Measurements from ENCODE around the gene AS3MT. TPM values are rescaled to one million over a fixed set of nuclear protein-coding genes. Genes with fewer than 3 reads are reported as not detected.
"Not testable (repeated sequence)": the region's sequence is repeated elsewhere in the genome, so short reads cannot be mapped to it uniquely, and the experiment has no call there.

AS3MT gene, protein sequence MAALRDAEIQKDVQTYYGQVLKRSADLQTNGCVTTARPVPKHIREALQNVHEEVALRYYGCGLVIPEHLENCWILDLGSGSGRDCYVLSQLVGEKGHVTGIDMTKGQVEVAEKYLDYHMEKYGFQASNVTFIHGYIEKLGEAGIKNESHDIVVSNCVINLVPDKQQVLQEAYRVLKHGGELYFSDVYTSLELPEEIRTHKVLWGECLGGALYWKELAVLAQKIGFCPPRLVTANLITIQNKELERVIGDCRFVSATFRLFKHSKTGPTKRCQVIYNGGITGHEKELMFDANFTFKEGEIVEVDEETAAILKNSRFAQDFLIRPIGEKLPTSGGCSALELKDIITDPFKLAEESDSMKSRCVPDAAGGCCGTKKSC
- total RNA-seq (under 1 TPM; 0.67 to 0.77 TPM), total RNA-seq (0 to 0.96 (median 0.05) reads per million in 172 experiments)
- 0.15 TPM for polyA plus RNA-seq (2013, experiment 1 of 2)
- 0.87 TPM for polyA plus RNA-seq (2013, experiment 2 of 2)

DNA sequence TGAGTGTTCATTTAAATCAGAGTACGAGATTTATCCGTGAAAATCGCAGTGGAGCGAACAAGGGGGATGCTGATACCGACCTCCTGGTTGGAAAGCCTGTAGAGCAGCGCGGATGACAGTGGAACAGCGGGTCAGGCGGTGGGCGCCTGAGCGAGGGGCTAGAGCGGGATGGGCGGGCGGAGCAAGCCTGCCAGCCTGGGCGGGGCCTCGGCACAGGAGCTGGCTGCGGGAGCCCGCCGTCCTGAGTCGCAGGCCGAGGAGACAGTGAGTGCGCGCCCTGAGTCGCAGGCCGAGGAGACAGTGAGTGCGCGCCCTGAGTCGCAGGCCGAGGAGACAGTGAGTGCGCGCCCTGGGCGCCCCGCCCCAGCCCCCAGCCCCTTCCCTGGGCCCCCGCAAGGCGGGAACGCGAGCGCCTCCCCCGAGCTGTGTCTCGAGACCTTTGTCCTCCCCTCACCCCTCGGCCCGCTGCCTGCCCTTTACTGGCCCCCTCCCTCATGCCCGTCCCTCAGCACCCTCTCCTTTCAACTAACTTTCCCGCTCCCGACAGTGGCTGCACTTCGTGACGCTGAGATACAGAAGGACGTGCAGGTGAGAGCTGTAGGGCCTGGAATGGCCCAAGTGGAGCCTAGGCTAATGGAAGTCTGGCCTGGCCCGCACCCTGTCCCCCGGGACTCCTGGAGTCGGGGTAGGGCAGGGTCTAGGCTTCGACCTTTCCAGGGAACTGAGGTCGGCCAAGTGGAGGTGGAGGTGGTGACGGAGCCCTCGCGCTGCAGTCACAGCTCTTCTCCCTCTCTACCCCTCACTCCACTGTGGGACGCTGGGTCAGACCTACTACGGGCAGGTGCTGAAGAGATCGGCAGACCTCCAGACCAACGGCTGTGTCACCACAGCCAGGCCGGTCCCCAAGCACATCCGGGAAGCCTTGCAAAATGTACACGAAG is at the start of gene AS3MT:
Gene AS3MT, plus strand, starts transcription at position 213 of the 941 bp plus-strand sequence. Its CDS starts 123 bp downstream, at position 336.
- TF ChIP-seq, protein P1, sequence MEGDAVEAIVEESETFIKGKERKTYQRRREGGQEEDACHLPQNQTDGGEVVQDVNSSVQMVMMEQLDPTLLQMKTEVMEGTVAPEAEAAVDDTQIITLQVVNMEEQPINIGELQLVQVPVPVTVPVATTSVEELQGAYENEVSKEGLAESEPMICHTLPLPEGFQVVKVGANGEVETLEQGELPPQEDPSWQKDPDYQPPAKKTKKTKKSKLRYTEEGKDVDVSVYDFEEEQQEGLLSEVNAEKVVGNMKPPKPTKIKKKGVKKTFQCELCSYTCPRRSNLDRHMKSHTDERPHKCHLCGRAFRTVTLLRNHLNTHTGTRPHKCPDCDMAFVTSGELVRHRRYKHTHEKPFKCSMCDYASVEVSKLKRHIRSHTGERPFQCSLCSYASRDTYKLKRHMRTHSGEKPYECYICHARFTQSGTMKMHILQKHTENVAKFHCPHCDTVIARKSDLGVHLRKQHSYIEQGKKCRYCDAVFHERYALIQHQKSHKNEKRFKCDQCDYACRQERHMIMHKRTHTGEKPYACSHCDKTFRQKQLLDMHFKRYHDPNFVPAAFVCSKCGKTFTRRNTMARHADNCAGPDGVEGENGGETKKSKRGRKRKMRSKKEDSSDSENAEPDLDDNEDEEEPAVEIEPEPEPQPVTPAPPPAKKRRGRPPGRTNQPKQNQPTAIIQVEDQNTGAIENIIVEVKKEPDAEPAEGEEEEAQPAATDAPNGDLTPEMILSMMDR (IDR thresholded peaks at IDR 0.05), result no peak
- DNase-seq, result peak in 3 of 14 experiments; percentile 8 to 23 (median 19)
- peaks cover 18% of the 10 kb centered on the region for H3K27me3 Mint-ChIP-seq
- Histone ChIP-seq H3K4me1 (ENCODE audit: insufficient read depth, low read length) (peaks cover 9% of the 10 kb centered on the region), H3K27me3 (ENCODE audit: control insufficient read depth in 1 of 2, insufficient read depth in 2 of 2, low read length in 2 of 2) (peaks cover 14 to 17% of the 10 kb centered on the region in 2 experiments), H3K36me3 (ENCODE audit: insufficient read depth, low read length) (peaks cover 3% of the 10 kb centered on the region), H3K27ac (ENCODE audit: low read depth in 1 of 2, low read length in 2 of 2) (no peak within 1 kb of the TSS), H3K9me3 (ENCODE audit: control insufficient read depth in 1 of 2, insufficient read depth in 1 of 2, low read length in 2 of 2) (no peaks in the 10 kb centered on the region), H3K4me3 (ENCODE audit: low read length) (no peak within 1 kb of the TSS)
- peaks cover 4% of the 10 kb centered on the region for H3K36me3 Mint-ChIP-seq (ENCODE audit: low read depth)
- intact Hi-C loops (cut with DNase I, micrococcal nuclease), result no loop called here
- peak; percentile 55 for ATAC-seq (ENCODE audit: poor library complexity)
- H3K4me3 Mint-ChIP-seq, result peak within 1 kb of the TSS; percentile 51
- H3K9me3 Mint-ChIP-seq, result no peaks in the 10 kb centered on the region
- H3K27ac Mint-ChIP-seq, result no peak within 1 kb of the TSS
- ChIA-PET CTCF (interaction anchor here (0.6 kb wide), 1 partner anchor 786 kb away, joined by 5 read pairs; no protein-coding TSS in a partner anchor), POLR2A (interaction anchor here (0.7 kb wide), 1 partner anchor 490 kb away, joined by 3 read pairs; no protein-coding TSS in a partner anchor)
- H3K4me1 Mint-ChIP-seq (ENCODE audit: low read depth), result peaks cover 19% of the 10 kb centered on the region

DNA sequence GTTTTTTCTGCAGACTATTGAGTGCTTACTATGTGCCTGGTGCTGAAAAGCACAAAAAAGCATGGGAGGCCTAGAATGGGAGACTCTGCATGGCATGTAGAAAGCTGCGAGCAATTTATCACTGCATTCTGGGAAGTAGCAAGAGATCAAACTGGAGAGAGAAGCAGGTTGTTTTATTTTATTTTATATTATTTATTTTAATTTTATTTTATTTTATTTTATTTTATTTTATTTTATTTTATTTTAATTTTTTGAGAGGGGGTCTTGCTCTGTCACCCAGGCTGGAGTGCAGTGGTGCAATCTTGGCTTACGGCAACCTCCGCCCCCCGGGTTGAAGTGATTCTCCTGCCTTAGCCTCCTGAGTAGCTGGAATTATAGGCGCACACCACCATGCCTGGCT is 49.3 kb upstream of the AS3MT start:
- H3K9me3 ChIP-seq (ENCODE audit: control insufficient read depth in 1 of 2, insufficient read depth in 1 of 2, low read length in 2 of 2); H3K27ac Mint-ChIP-seq; intact Hi-C loops (cut with DNase I, micrococcal nuclease): not testable (repeated sequence)

DNA sequence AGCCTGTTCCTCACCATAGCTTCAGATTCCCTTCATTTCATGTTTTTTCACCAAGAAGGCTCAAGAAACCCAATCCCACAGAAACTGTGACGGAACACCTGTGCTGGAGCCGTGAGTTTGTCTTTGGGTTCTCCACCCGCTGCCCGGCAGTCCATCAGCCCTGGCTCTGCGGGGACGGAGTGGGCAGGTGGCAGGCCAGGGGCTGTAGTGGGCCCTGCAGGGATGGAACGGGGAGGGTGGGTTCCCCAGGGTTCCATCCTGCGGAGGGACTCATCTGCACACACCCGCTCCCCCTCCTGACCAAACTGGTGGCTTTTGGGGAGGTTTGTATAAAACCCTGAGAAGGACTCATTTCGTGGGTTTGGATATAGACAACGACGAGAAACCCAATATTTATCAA is 47.0 kb upstream of the AS3MT start:
- H3K27ac Mint-ChIP-seq, result no peak overlapping the region

More for the DNA sequence above, 49.3 kb upstream of the AS3MT start:
- H3K4me1 Mint-ChIP-seq (ENCODE audit: low read depth); ATAC-seq (ENCODE audit: poor library complexity); H3K36me3 Mint-ChIP-seq (ENCODE audit: low read depth); H3K27me3 ChIP-seq (ENCODE audit: control insufficient read depth in 1 of 2, insufficient read depth in 2 of 2, low read length in 2 of 2); H3K27ac ChIP-seq (ENCODE audit: low read depth in 1 of 2, low read length in 2 of 2); POLR2A ChIA-PET; H3K9me3 Mint-ChIP-seq; H3K4me1 ChIP-seq (ENCODE audit: insufficient read depth, low read length); H3K4me3 ChIP-seq (ENCODE audit: low read length); H3K27me3 Mint-ChIP-seq; H3K36me3 ChIP-seq (ENCODE audit: insufficient read depth, low read length); H3K4me3 Mint-ChIP-seq; DNase-seq; CTCF ChIA-PET: not testable (repeated sequence)

More for the DNA sequence above, 47.0 kb upstream of the AS3MT start:
- TF ChIP-seq, protein P1 (IDR thresholded peaks at IDR 0.05), result no peak
- H3K27me3 ChIP-seq (ENCODE audit: control insufficient read depth in 1 of 2, insufficient read depth in 2 of 2, low read length in 2 of 2), result no peaks in the 10 kb centered on the region
- Mint-ChIP-seq H3K27me3 (no peaks in the 10 kb centered on the region), H3K4me3 (no peak overlapping the region), H3K36me3 (ENCODE audit: low read depth) (no peaks in the 10 kb centered on the region), H3K4me1 (ENCODE audit: low read depth) (no peaks in the 10 kb centered on the region), H3K9me3 (no peaks in the 10 kb centered on the region)
- H3K27ac ChIP-seq (ENCODE audit: low read depth in 1 of 2, low read length in 2 of 2), result no peak overlapping the region
- H3K36me3 ChIP-seq (ENCODE audit: insufficient read depth, low read length), result no peaks in the 10 kb centered on the region
- no peak overlapping the region for H3K4me3 ChIP-seq (ENCODE audit: low read length)
- H3K4me1 ChIP-seq (ENCODE audit: insufficient read depth, low read length), result no peaks in the 10 kb centered on the region
- ChIA-PET POLR2A (no interaction called here), CTCF (interaction anchor here (0.7 kb wide), 1 partner anchor 53 kb away, joined by 3 read pairs; no protein-coding TSS in a partner anchor)
- H3K9me3 ChIP-seq (ENCODE audit: control insufficient read depth in 1 of 2, insufficient read depth in 1 of 2, low read length in 2 of 2), result no peaks in the 10 kb centered on the region
- no peak for ATAC-seq (ENCODE audit: poor library complexity)
- intact Hi-C loops (cut with DNase I, micrococcal nuclease), result no loop called here
- DNase-seq, result no peak
